ENCODE results near the gene PHACTR4.
"Not testable (repeated sequence)": the region's sequence is repeated elsewhere in the genome, so short reads cannot be mapped to it uniquely, and the experiment has no call there.

DNA sequence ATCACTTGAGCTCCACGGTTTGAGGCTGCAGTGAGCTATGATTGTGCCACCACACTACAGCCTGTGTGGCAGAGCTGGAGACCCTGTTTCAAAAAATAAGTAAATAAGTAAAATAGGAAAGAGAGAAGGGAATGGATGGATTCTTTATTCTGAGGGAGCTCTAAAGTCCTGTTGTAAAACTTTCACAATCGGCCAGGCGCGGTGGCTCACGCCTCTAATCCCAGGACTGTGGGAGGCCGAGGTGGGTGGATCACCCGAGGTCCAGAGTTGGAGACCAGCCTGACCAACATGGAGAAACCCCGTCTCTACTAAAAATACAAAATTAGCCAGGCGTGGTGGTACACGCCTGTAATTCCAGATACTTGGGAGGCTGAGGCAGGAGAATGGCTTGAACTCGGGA is 6.1 kb downstream of the PHACTR4 start:
- TF ChIP-seq JUND (IDR thresholded peaks at IDR 0.05; ENCODE audit: low read depth, low read length); CTCF (IDR thresholded peaks at IDR 0.05 in 2 of 3, conservative IDR thresholded peaks at IDR 0.05 in 1 of 3; ENCODE audit: control insufficient read depth in 2 of 3, extremely low read depth in 1 of 3, insufficient read depth in 1 of 3, low read depth in 3 of 3, low read length in 3 of 3); ATF7 (IDR thresholded peaks at IDR 0.05; ENCODE audit: low read depth); CREB1 (IDR thresholded peaks at IDR 0.05; ENCODE audit: low read depth); GABPA (IDR thresholded peaks at IDR 0.05; ENCODE audit: low read depth); SIN3A (IDR thresholded peaks at IDR 0.05; ENCODE audit: low read depth, low read length); BRCA1 (IDR thresholded peaks at IDR 0.05; ENCODE audit: low read depth, low read length); HDAC2 (IDR thresholded peaks at IDR 0.05); ZNF274 (IDR thresholded peaks at IDR 0.05; ENCODE audit: insufficient read depth, insufficient read length); POLR2AphosphoS5 (IDR thresholded peaks at IDR 0.05; ENCODE audit: low read length); POLR2AphosphoS2 (IDR thresholded peaks at IDR 0.05; ENCODE audit: low read depth, low read length); EZH2 (IDR thresholded peaks at IDR 0.05; ENCODE audit: borderline replicate concordance, control insufficient read depth, low read depth, low read length); RELA (IDR thresholded peaks at IDR 0.05; ENCODE audit: borderline replicate concordance, partially characterized antibody); POLR2A (IDR thresholded peaks at IDR 0.05; ENCODE audit: low read depth, low read length): not testable (repeated sequence)
